Panc1 (cell line): ENCODE measurements around the gene KIAA1191.

Source experiments
- CTCF ChIP-seq: fragments of 450-650 bp; IDR thresholded peaks from 2 replicates; pipeline ENCODE4 v1.5.1; 2017; ENCODE audit warnings: mild to moderate bottlenecking
- POLR2AphosphoS5 ChIP-seq: IDR thresholded peaks from 2 replicates; pipeline ENCODE4 v1.6.1; 2012; ENCODE audit warnings: mild to moderate bottlenecking, low read depth, low read length, moderate library complexity
- SIN3A ChIP-seq: IDR thresholded peaks from 2 replicates; pipeline ENCODE4 v1.6.1; 2012; ENCODE audit warnings: low read depth, mild to moderate bottlenecking, low read length, moderate library complexity, borderline replicate concordance; ENCODE audit not compliant: insufficient read depth
- TCF7L2 ChIP-seq: IDR thresholded peaks from 2 replicates; pipeline ENCODE4 v1.6.1; 2011; ENCODE audit warnings: mild to moderate bottlenecking, low read depth, low read length, inconsistent platforms

- no peak for TF ChIP-seq TCF7L2
- no peak for TF ChIP-seq CTCF
- TF ChIP-seq POLR2AphosphoS5: no peak
- TF ChIP-seq SIN3A: no peak
Observed at GRCh38 chr5:176320577-176320976, 41.0 kb downstream of the KIAA1191 start.
